Measurements from ENCODE around the gene PHF1. TPM values are rescaled to one million over a fixed set of nuclear protein-coding genes. Genes with fewer than 3 reads are reported as not detected.
A peak's percentile ranks its signal among the peaks of the same experiment; 100 is the strongest.

PHF1 gene
- total and polyA plus RNA-seq, 5 donors: 55.5 to 76.4 (median 65.5) TPM

DNA sequence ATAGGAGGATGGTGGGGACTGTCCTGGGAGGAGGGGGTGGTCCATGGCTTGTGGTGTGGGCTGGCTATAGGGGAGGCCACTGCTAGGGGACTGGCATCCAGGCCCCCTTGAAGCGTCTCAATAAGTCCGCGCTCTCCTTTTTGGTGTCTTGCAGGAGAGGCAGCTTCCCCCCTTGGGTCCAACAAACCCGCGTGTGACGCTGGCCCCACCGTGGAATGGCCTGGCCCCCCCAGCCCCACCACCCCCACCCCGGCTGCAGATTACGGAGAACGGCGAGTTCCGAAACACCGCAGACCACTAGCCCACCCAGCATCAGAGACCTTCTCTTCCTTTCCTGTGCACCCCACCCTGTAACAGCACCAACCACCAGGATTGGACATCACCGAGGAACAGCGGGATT, 40.8 kb downstream of the PHF1 start:
- H3K27me3 ChIP-seq (ENCODE audit: control insufficient read depth, insufficient read depth): no peaks in the 10 kb centered on the region
- H3K4me3 ChIP-seq (ENCODE audit: low read length): no peak overlapping the region
- 88% methylated on average over 15 of the region's 15 CpGs for WGBS
- DNase-seq: no peak
- peaks cover 3% of the 10 kb centered on the region for H3K4me1 ChIP-seq (ENCODE audit: control insufficient read depth, insufficient read depth, low read length)
- intact Hi-C loops (cut with DNase I): no loop called here
- no peaks in the 10 kb centered on the region for H3K9me3 ChIP-seq (ENCODE audit: control insufficient read depth, low read length)
- ATAC-seq: no peak
- no peak overlapping the region for H3K27ac ChIP-seq (ENCODE audit: low read length)

GRCh38 chr6:33452496-33452895, 41.7 kb downstream of the PHF1 start:
- DNase-seq (no peak), ATAC-seq (no peak)
- intact Hi-C loops (cut with DNase I): no loop called here
- no peaks in the 10 kb centered on the region for H3K9me3 ChIP-seq (ENCODE audit: control insufficient read depth, low read length)
- no peak overlapping the region for H3K27ac ChIP-seq (ENCODE audit: low read length)
- no peaks in the 10 kb centered on the region for H3K27me3 ChIP-seq (ENCODE audit: control insufficient read depth, insufficient read depth)
- no peak overlapping the region for H3K4me3 ChIP-seq (ENCODE audit: low read length)
- peaks cover 3% of the 10 kb centered on the region for H3K4me1 ChIP-seq (ENCODE audit: control insufficient read depth, insufficient read depth, low read length)
- 84% methylated on average over 4 of the region's 4 CpGs for WGBS

- H3K4me1 ChIP-seq (ENCODE audit: control insufficient read depth, insufficient read depth, low read length): peaks cover 3% of the 10 kb centered on the region
- H3K27me3 ChIP-seq (ENCODE audit: control insufficient read depth, insufficient read depth): no peaks in the 10 kb centered on the region
- H3K27ac ChIP-seq (ENCODE audit: low read length): no peak overlapping the region
- no peaks in the 10 kb centered on the region for H3K9me3 ChIP-seq (ENCODE audit: control insufficient read depth, low read length)
- 4% methylated on average over 12 of the region's 12 CpGs for WGBS
- no peak for DNase-seq
- H3K4me3 ChIP-seq (ENCODE audit: low read length): peak overlapping the region; percentile 79
- intact Hi-C loops (cut with DNase I): no loop called here
- ATAC-seq: no peak
These were observed 42.7 kb downstream of the PHF1 start for GRCh38 chr6:33453393-33454008.

GRCh38 chr6:33454009-33454946, 43.5 kb downstream of the PHF1 start, which contains the start of gene ZBTB9:
Gene ZBTB9 (plus strand): TSS chr6:33454576. CDS start chr6:33455101, 525 bp downstream.
- Histone ChIP-seq H3K27ac (ENCODE audit: low read length) (peak within 1 kb of the TSS; percentile 38), H3K27me3 (ENCODE audit: control insufficient read depth, insufficient read depth) (no peaks in the 10 kb centered on the region), H3K4me3 (ENCODE audit: low read length) (peak within 1 kb of the TSS; percentile 79), H3K9me3 (ENCODE audit: control insufficient read depth, low read length) (no peaks in the 10 kb centered on the region), H3K4me1 (ENCODE audit: control insufficient read depth, insufficient read depth, low read length) (peaks cover 3% of the 10 kb centered on the region)
- DNase-seq (peak; percentile 96 to 99 (median 98)), ATAC-seq (peak; percentile 99)
- intact Hi-C loops (cut with DNase I): no loop called here
- under 1% methylated on average over 65 of the region's 65 CpGs for WGBS

- Histone ChIP-seq H3K4me1 (ENCODE audit: control insufficient read depth, insufficient read depth, low read length) (peaks cover 3% of the 10 kb centered on the region), H3K9me3 (ENCODE audit: control insufficient read depth, low read length) (no peaks in the 10 kb centered on the region), H3K27ac (ENCODE audit: low read length) (no peak overlapping the region), H3K27me3 (ENCODE audit: control insufficient read depth, insufficient read depth) (no peaks in the 10 kb centered on the region), H3K4me3 (ENCODE audit: low read length) (peak overlapping the region; percentile 51)
- intact Hi-C loops (cut with DNase I): no loop called here
- DNase-seq (no peak), ATAC-seq (no peak)
- 49% methylated on average over 16 of the region's 16 CpGs for WGBS
These were observed 44.2 kb downstream of the PHF1 start for GRCh38 chr6:33455051-33455450.

GRCh38 chr6:33456156-33456555, 45.3 kb downstream of the PHF1 start:
- H3K27ac ChIP-seq (ENCODE audit: low read length): no peak overlapping the region
- DNase-seq: no peak
- H3K4me1 ChIP-seq (ENCODE audit: control insufficient read depth, insufficient read depth, low read length): peaks cover 3% of the 10 kb centered on the region
- intact Hi-C loops (cut with DNase I): no loop called here
- H3K9me3 ChIP-seq (ENCODE audit: control insufficient read depth, low read length): no peaks in the 10 kb centered on the region
- H3K27me3 ChIP-seq (ENCODE audit: control insufficient read depth, insufficient read depth): no peaks in the 10 kb centered on the region
- no peak for ATAC-seq
- 95% methylated on average over 12 of the region's 12 CpGs for WGBS
- no peak overlapping the region for H3K4me3 ChIP-seq (ENCODE audit: low read length)

GRCh38 chr6:33458676-33459075, 47.9 kb downstream of the PHF1 start:
- intact Hi-C loops (cut with DNase I): no loop called here
- H3K4me1 ChIP-seq (ENCODE audit: control insufficient read depth, insufficient read depth, low read length): peaks cover 3% of the 10 kb centered on the region
- 63% methylated on average over 3 of the region's 3 CpGs for WGBS
- H3K27ac ChIP-seq (ENCODE audit: low read length): no peak overlapping the region
- H3K27me3 ChIP-seq (ENCODE audit: control insufficient read depth, insufficient read depth): no peaks in the 10 kb centered on the region
- no peaks in the 10 kb centered on the region for H3K9me3 ChIP-seq (ENCODE audit: control insufficient read depth, low read length)
- no peak overlapping the region for H3K4me3 ChIP-seq (ENCODE audit: low read length)
- ATAC-seq: no peak
- DNase-seq: no peak

GRCh38 chr6:33459226-33459625, 48.4 kb downstream of the PHF1 start:
- H3K4me1 ChIP-seq (ENCODE audit: control insufficient read depth, insufficient read depth, low read length): peaks cover 3% of the 10 kb centered on the region
- H3K4me3 ChIP-seq (ENCODE audit: low read length): no peak overlapping the region
- ATAC-seq: no peak
- DNase-seq: no peak
- WGBS: 92% methylated on average over 2 of the region's 2 CpGs
- intact Hi-C loops (cut with DNase I): no loop called here
- no peaks in the 10 kb centered on the region for H3K9me3 ChIP-seq (ENCODE audit: control insufficient read depth, low read length)
- no peak overlapping the region for H3K27ac ChIP-seq (ENCODE audit: low read length)
- H3K27me3 ChIP-seq (ENCODE audit: control insufficient read depth, insufficient read depth): no peaks in the 10 kb centered on the region

Small RNAs within 50 kb of the gene (microRNA-seq; reads per million reads assigned to microRNA genes)
- 0 reads per million in 2 donors for gene MIR5004

Other genes starting within 250 kb of the PHF1 start
- 1 to 10 TPM; 1.5 to 4.0 (median 2.3) TPM for gene COL11A2, start 218.5 kb upstream of the PHF1 start, total RNA-seq
- gene COL11A2, start 218.5 kb upstream of the PHF1 start, polyA plus RNA-seq: 3.7 TPM
- gene RXRB, start 210.3 kb upstream of the PHF1 start, total RNA-seq: 10 to 100 TPM; 32.8 to 44.8 (median 35.0) TPM
- gene RXRB, start 210.3 kb upstream of the PHF1 start, polyA plus RNA-seq: 31.7 TPM
- gene SLC39A7, start 210.1 kb upstream of the PHF1 start, total RNA-seq: 100 to 1,000 TPM in 1 of 4 donors, 10 to 100 TPM in 3; 59.0 to 124 (median 81.6) TPM
- 78.6 TPM for gene SLC39A7, start 210.1 kb upstream of the PHF1 start, polyA plus RNA-seq
- gene HSD17B8, start 206.4 kb upstream of the PHF1 start, total RNA-seq: 10 to 100 TPM; 16.9 to 20.2 (median 19.1) TPM
- 16.9 TPM for gene HSD17B8, start 206.4 kb upstream of the PHF1 start, polyA plus RNA-seq
- 10 to 100 TPM; 30.4 to 38.2 (median 34.4) TPM for gene RING1, start 202.5 kb upstream of the PHF1 start, total RNA-seq
- gene RING1, start 202.5 kb upstream of the PHF1 start, polyA plus RNA-seq: 33.7 TPM
- 10 to 100 TPM; 31.1 to 39.1 (median 35.8) TPM for gene VPS52, start 139.1 kb upstream of the PHF1 start, total RNA-seq
- 34.6 TPM for gene VPS52, start 139.1 kb upstream of the PHF1 start, polyA plus RNA-seq
- 1,000 to 10,000 TPM; 1,042 to 1,240 (median 1,130) TPM for gene RPS18, start 138.9 kb upstream of the PHF1 start, total RNA-seq
- 1,903 TPM for gene RPS18, start 138.9 kb upstream of the PHF1 start, polyA plus RNA-seq
- gene B3GALT4, start 133.9 kb upstream of the PHF1 start, total RNA-seq: 10 to 100 TPM in 2 of 4 donors, 1 to 10 TPM in 2; 9.7 to 10.2 (median 9.9) TPM
- 11.0 TPM for gene B3GALT4, start 133.9 kb upstream of the PHF1 start, polyA plus RNA-seq
- 10 to 100 TPM; 16.3 to 31.1 (median 18.5) TPM for gene WDR46, start 121.8 kb upstream of the PHF1 start, total RNA-seq
- 15.5 TPM for gene WDR46, start 121.8 kb upstream of the PHF1 start, polyA plus RNA-seq
- 10 to 100 TPM; 44.4 to 60.0 (median 50.1) TPM for gene PFDN6, start 121.4 kb upstream of the PHF1 start, total RNA-seq
- gene PFDN6, start 121.4 kb upstream of the PHF1 start, polyA plus RNA-seq: 143 TPM
- 10 to 100 TPM; 47.6 to 56.3 (median 54.5) TPM for gene RGL2, start 112.1 kb upstream of the PHF1 start, total RNA-seq
- gene RGL2, start 112.1 kb upstream of the PHF1 start, polyA plus RNA-seq: 40.6 TPM
- 10 to 100 TPM; 85.1 to 91.6 (median 87.2) TPM for gene TAPBP, start 96.9 kb upstream of the PHF1 start, total RNA-seq
- gene TAPBP, start 96.9 kb upstream of the PHF1 start, polyA plus RNA-seq: 35.3 TPM
- 10 to 100 TPM; 12.7 to 18.2 (median 15.5) TPM for gene ZBTB22, start 93.3 kb upstream of the PHF1 start, total RNA-seq
- 12.5 TPM for gene ZBTB22, start 93.3 kb upstream of the PHF1 start, polyA plus RNA-seq
- 10 to 100 TPM; 18.3 to 23.9 (median 20.8) TPM for gene DAXX, start 88.1 kb upstream of the PHF1 start, total RNA-seq
- gene DAXX, start 88.1 kb upstream of the PHF1 start, polyA plus RNA-seq: 17.6 TPM
- 1 to 10 TPM in 2 of 4 donors, under 1 TPM in 1, not detected in 1; 0.62 to 1.2 (median 1.1) TPM for gene KIFC1, start 19.2 kb upstream of the PHF1 start, total RNA-seq
- gene KIFC1, start 19.2 kb upstream of the PHF1 start, polyA plus RNA-seq: 0.16 TPM
- gene CUTA, start 7.1 kb downstream of the PHF1 start, total RNA-seq: 100 to 1,000 TPM; 128 to 177 (median 133) TPM
- gene CUTA, start 7.1 kb downstream of the PHF1 start, polyA plus RNA-seq: 170 TPM
- 10 to 100 TPM in 1 of 4 donors, 1 to 10 TPM in 3; 8.6 to 13.2 (median 9.0) TPM for gene SYNGAP1, start 9.1 kb downstream of the PHF1 start, total RNA-seq
- 8.0 TPM for gene SYNGAP1, start 9.1 kb downstream of the PHF1 start, polyA plus RNA-seq
- gene ZBTB9, start 43.6 kb downstream of the PHF1 start, total RNA-seq: 1 to 10 TPM; 3.9 to 4.9 (median 4.3) TPM
- 2.8 TPM for gene ZBTB9, start 43.6 kb downstream of the PHF1 start, polyA plus RNA-seq
- gene BAK1, start 169.3 kb downstream of the PHF1 start, total RNA-seq: 10 to 100 TPM; 14.6 to 17.8 (median 16.7) TPM
- 17.1 TPM for gene BAK1, start 169.3 kb downstream of the PHF1 start, polyA plus RNA-seq
- 1 to 10 TPM; 4.7 to 9.1 (median 6.5) TPM for gene ITPR3, start 210.3 kb downstream of the PHF1 start, total RNA-seq
- gene ITPR3, start 210.3 kb downstream of the PHF1 start, polyA plus RNA-seq: 5.7 TPM